Trophoblast cell (in vitro differentiated cells and primary cell): ENCODE measurements around the gene TNFSF15.

ENCODE experiments used
- DNase-seq, 2 donors: peaks; one replicate each; pipeline ENCODE4 v3.0.0-alpha.2; 2016
- H2AFZ ChIP-seq: 2 replicates; pipeline ENCODE4 v1.6.1; 2013; ENCODE audit warnings: low read length, moderate library complexity, mild to moderate bottlenecking; ENCODE audit not compliant: insufficient read depth, poor library complexity
- H2AK5ac ChIP-seq: 2 replicates; pipeline ENCODE4 v1.6.1; 2013; ENCODE audit warnings: mild to moderate bottlenecking, low read length
- H2BK120ac ChIP-seq: 2 replicates; pipeline ENCODE4 v1.6.1; 2013; ENCODE audit warnings: low read length, mild to moderate bottlenecking, moderate library complexity; ENCODE audit not compliant: insufficient read depth, poor library complexity
- H2BK12ac ChIP-seq: 2 replicates; pipeline ENCODE4 v1.6.1; 2013; ENCODE audit warnings: mild to moderate bottlenecking, low read length, moderate library complexity
- H2BK5ac ChIP-seq: 2 replicates; pipeline ENCODE4 v1.6.1; 2013; ENCODE audit warnings: low read length, low read depth, moderate library complexity, mild to moderate bottlenecking; ENCODE audit not compliant: poor library complexity
- H3K14ac ChIP-seq: 2 replicates; pipeline ENCODE4 v1.6.1; 2013; ENCODE audit warnings: mild to moderate bottlenecking, low read length
- H3K18ac ChIP-seq: 2 replicates; pipeline ENCODE4 v1.6.1; 2013; ENCODE audit warnings: mild to moderate bottlenecking, low read length
- H3K23ac ChIP-seq: 2 replicates; pipeline ENCODE4 v1.6.1; 2013; ENCODE audit warnings: low read length
- H3K27ac ChIP-seq: 2 replicates; pipeline ENCODE4 v1.5.1; 2013; ENCODE audit warnings: low read depth, mild to moderate bottlenecking, inconsistent platforms, low read length, moderate library complexity
- H3K27me3 ChIP-seq: 2 replicates; pipeline ENCODE4 v1.6.1; 2013; ENCODE audit warnings: inconsistent platforms, mild to moderate bottlenecking, low read length, moderate library complexity; ENCODE audit not compliant: insufficient read depth
- H3K36me3 ChIP-seq, 2 experiments: 1 replicate in 1 of 2; 2 replicates in 1 of 2; pipeline ENCODE4 v1.6.1; 2013; ENCODE audit warnings: low read length in 2 of 2, mild to moderate bottlenecking in 2 of 2, moderate library complexity in 1 of 2; ENCODE audit not compliant: insufficient read depth in 2 of 2, control insufficient read depth in 1 of 2
- H3K4ac ChIP-seq: 2 replicates; pipeline ENCODE4 v1.6.1; 2013; ENCODE audit warnings: low read depth, mild to moderate bottlenecking, low read length, moderate library complexity
- H3K4me1 ChIP-seq, 2 experiments: 1 replicate in 1 of 2; 2 replicates in 1 of 2; pipeline ENCODE4 v1.6.1; 2013; ENCODE audit warnings: low read length in 2 of 2, mild to moderate bottlenecking in 2 of 2, moderate library complexity in 1 of 2; ENCODE audit not compliant: insufficient read depth in 2 of 2, control insufficient read depth in 1 of 2
- H3K4me2 ChIP-seq: 2 replicates; pipeline ENCODE4 v1.6.1; 2013; ENCODE audit warnings: inconsistent platforms, mild to moderate bottlenecking, low read length, moderate library complexity
- H3K4me3 ChIP-seq: 2 replicates; pipeline ENCODE4 v1.5.1; 2013; ENCODE audit warnings: mild to moderate bottlenecking, low read depth, low read length, inconsistent platforms
- H3K79me1 ChIP-seq: one replicate; pipeline ENCODE4 v1.6.1; 2013; ENCODE audit warnings: low read length
- H3K79me2 ChIP-seq: 2 replicates; pipeline ENCODE4 v1.6.1; 2013; ENCODE audit warnings: low read length, mild to moderate bottlenecking; ENCODE audit not compliant: control insufficient read depth, insufficient read depth, poor library complexity
- H3K9ac ChIP-seq: 2 replicates; pipeline ENCODE4 v1.6.1; 2013; ENCODE audit warnings: mild to moderate bottlenecking, low read length
- H3K9me3 ChIP-seq: 2 replicates; pipeline ENCODE4 v1.6.1; 2013; ENCODE audit warnings: low read depth, mild to moderate bottlenecking, control low read depth, inconsistent platforms, low read length; ENCODE audit not compliant: insufficient read depth
- H4K12ac ChIP-seq: 2 replicates; pipeline ENCODE4 v1.6.1; 2013; ENCODE audit warnings: low read depth, mild to moderate bottlenecking, low read length, moderate library complexity
- H4K8ac ChIP-seq: 2 replicates; pipeline ENCODE4 v1.6.1; 2013; ENCODE audit warnings: low read depth, mild to moderate bottlenecking, low read length, moderate library complexity
- H4K91ac ChIP-seq: one replicate; pipeline ENCODE4 v1.6.1; 2013; ENCODE audit warnings: low read depth, mild to moderate bottlenecking, low read length, moderate library complexity
- WGBS: extraction: QIAGEN DNeasy Blood & Tissue Kit; methylation state at CpG from one replicate; pipeline ENCODE4 v1.1.7; 2013; ENCODE audit warnings: missing lambda C conversion rate; ENCODE audit not compliant: insufficient read length, insufficient coverage; ENCODE audit errors: extremely low coverage; 5-methylcytosine and 5-hydroxymethylcytosine counted together

Gene TNFSF15

DNA sequence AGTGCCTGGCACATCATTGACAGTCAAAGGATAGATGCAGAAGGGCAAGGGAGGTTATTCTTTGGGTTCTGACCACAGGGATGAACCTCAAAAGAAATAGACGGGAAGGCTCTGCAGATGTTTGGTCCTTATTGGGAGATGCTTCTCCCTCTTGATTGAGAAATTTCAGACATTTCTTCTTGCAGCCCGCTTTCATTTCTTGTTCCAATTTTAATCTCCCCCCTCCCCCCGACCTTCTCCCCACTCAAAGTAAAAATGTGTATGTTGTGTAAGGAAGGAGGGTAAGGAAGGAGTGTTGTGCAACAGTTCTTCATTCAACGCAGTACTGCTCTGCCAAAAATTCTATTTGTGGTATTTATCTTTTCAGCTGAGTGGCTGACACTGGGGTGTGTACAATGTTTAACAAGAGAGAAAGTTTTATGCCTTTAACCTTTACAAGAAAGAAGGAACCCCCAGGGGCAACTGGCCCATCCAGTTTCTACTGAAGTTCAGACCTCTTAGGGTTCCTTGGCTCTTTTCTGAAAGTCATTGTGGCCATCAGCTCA, 46.3 kb upstream of the TNFSF15 start:
- Histone ChIP-seq H3K4ac (no peak overlapping the region), H4K12ac (no peak overlapping the region), H4K91ac (no peak overlapping the region)

DNA sequence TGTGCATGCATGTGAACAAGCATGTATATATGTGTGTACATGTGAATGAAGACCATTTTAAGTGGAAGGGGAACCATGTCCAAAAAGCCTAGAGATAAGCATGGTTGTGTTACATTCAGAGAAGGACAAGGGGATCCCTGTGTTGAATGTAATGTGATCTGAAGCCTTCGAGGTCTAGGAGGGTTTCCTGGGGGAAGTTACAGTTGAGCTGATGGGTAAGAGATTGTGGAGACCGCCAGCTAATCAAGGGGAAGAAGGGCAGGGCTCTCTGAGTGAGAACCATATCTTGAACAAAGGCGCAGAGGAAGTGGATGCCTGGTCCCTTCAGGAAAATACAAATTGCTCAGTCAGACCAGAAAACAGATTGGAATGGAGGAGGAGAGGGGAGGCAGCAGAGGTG, 45.5 kb upstream of the TNFSF15 start:
- H4K91ac ChIP-seq: no peak overlapping the region
- H3K4me1 ChIP-seq: no peaks in the 10 kb centered on the region
- no peak overlapping the region for H3K23ac ChIP-seq
- H3K27me3 ChIP-seq: no peaks in the 10 kb centered on the region
- no peak overlapping the region for H2BK120ac ChIP-seq
- no peak overlapping the region for H2AFZ ChIP-seq
- no peak overlapping the region for H3K27ac ChIP-seq
- H3K9me3 ChIP-seq: no peaks in the 10 kb centered on the region
- no peak overlapping the region for H4K8ac ChIP-seq
- no peak overlapping the region for H3K14ac ChIP-seq
- H3K9ac ChIP-seq: no peak overlapping the region
- no peak overlapping the region for H3K18ac ChIP-seq
- H3K79me2 ChIP-seq: no peaks in the 10 kb centered on the region
- H3K79me1 ChIP-seq: no peaks in the 10 kb centered on the region
- H2BK12ac ChIP-seq: no peak overlapping the region
- no peak overlapping the region for H3K4ac ChIP-seq
- no peak overlapping the region for H2BK5ac ChIP-seq
- H2AK5ac ChIP-seq: no peak overlapping the region
- H4K12ac ChIP-seq: no peak overlapping the region
- no peak for DNase-seq
- no CpG with 5 or more reads among the region's 3 CpGs for WGBS
- no peaks in the 10 kb centered on the region for H3K36me3 ChIP-seq
- H3K4me3 ChIP-seq: no peak overlapping the region
- no peak overlapping the region for H3K4me2 ChIP-seq

More for the DNA sequence above, 46.3 kb upstream of the TNFSF15 start:
- Histone ChIP-seq H3K9me3 (no peaks in the 10 kb centered on the region), H3K27me3 (no peaks in the 10 kb centered on the region), H3K79me2 (no peaks in the 10 kb centered on the region), H2AFZ (no peak overlapping the region), H3K23ac (no peak overlapping the region), H3K18ac (no peak overlapping the region), H2AK5ac (no peak overlapping the region), H3K9ac (no peak overlapping the region), H4K8ac (no peak overlapping the region), H3K36me3 (no peaks in the 10 kb centered on the region), H2BK12ac (no peak overlapping the region), H2BK120ac (no peak overlapping the region), H2BK5ac (no peak overlapping the region), H3K4me2 (no peak overlapping the region), H3K79me1 (no peaks in the 10 kb centered on the region), H3K4me1 (no peaks in the 10 kb centered on the region), H3K4me3 (no peak overlapping the region), H3K27ac (no peak overlapping the region), H3K14ac (no peak overlapping the region)
- DNase-seq: no peak
- WGBS: no CpG with 5 or more reads among the region's 4 CpGs

DNA sequence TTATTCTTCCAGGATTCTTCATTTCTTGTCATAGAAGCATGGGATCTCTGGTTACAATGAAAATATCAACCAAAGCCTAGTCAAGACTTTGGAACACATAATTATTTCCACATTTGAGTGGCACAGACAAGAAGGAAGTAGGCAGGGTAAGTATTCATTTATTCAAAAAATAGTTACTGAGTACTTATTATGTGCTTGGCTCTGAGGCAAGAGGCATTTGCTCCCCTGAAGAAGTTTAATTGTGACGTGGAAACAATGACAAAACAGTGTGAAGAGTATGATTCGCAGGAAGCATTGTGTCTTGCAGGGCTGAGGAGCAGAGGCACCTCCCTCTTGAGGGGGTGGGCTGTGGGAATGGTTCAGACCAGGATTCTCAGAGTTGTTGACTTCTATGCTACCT, 45.0 kb upstream of the TNFSF15 start:
- no peak overlapping the region for H4K12ac ChIP-seq
- no peak overlapping the region for H2BK12ac ChIP-seq
- no peak overlapping the region for H2BK120ac ChIP-seq
- H3K79me2 ChIP-seq: no peaks in the 10 kb centered on the region
- H2BK5ac ChIP-seq: no peak overlapping the region
- no peak overlapping the region for H2AK5ac ChIP-seq
- H3K4me2 ChIP-seq: no peak overlapping the region
- no peak overlapping the region for H3K14ac ChIP-seq
- H3K79me1 ChIP-seq: no peaks in the 10 kb centered on the region
- no peak overlapping the region for H4K91ac ChIP-seq
- WGBS: no CpG with 5 or more reads among the region's 2 CpGs
- H3K9me3 ChIP-seq: no peaks in the 10 kb centered on the region
- no peak for DNase-seq
- H3K4me3 ChIP-seq: no peak overlapping the region
- H3K36me3 ChIP-seq: no peaks in the 10 kb centered on the region
- H3K9ac ChIP-seq: no peak overlapping the region
- no peak overlapping the region for H4K8ac ChIP-seq
- H2AFZ ChIP-seq: no peak overlapping the region
- H3K23ac ChIP-seq: no peak overlapping the region
- no peak overlapping the region for H3K4ac ChIP-seq
- no peak overlapping the region for H3K18ac ChIP-seq
- H3K4me1 ChIP-seq: no peaks in the 10 kb centered on the region
- no peak overlapping the region for H3K27ac ChIP-seq
- no peaks in the 10 kb centered on the region for H3K27me3 ChIP-seq

DNA sequence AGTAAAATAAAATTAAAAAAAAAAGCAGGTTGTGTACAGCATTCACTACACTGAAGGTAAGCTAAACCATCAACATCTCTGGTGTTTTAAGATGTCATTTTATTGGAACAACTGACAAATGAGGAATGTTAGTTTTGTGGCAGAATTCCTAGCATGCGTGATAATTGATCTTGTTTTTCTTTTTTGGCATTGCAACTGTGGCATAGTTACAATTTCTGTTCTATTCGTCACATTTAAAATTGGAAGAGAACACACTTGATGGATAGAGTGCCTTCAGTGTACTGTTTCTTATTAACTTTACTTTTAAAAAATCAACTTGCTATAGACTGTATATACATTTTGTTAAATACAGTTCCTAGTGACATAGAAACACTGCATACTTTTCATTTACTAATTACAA, 43.6 kb upstream of the TNFSF15 start:
- H4K91ac ChIP-seq: no peak overlapping the region
- H3K79me1 ChIP-seq: no peaks in the 10 kb centered on the region
- no peak overlapping the region for H3K4ac ChIP-seq
- no peak overlapping the region for H3K18ac ChIP-seq
- no peak overlapping the region for H2BK5ac ChIP-seq
- peak in 1 of 2 donors; percentile 29 for DNase-seq
- no peak overlapping the region for H3K9ac ChIP-seq
- H3K4me1 ChIP-seq: no peaks in the 10 kb centered on the region
- H3K36me3 ChIP-seq: no peaks in the 10 kb centered on the region
- H2AFZ ChIP-seq: no peak overlapping the region
- H3K4me3 ChIP-seq: no peak overlapping the region
- no peak overlapping the region for H3K27ac ChIP-seq
- no peak overlapping the region for H4K8ac ChIP-seq
- H3K4me2 ChIP-seq: no peak overlapping the region
- no peak overlapping the region for H4K12ac ChIP-seq
- no peaks in the 10 kb centered on the region for H3K9me3 ChIP-seq
- no peak overlapping the region for H3K14ac ChIP-seq
- no peaks in the 10 kb centered on the region for H3K27me3 ChIP-seq
- H2AK5ac ChIP-seq: no peak overlapping the region
- H3K23ac ChIP-seq: no peak overlapping the region
- no peaks in the 10 kb centered on the region for H3K79me2 ChIP-seq
- no CpG with 5 or more reads among the region's 2 CpGs for WGBS
- no peak overlapping the region for H2BK12ac ChIP-seq
- H2BK120ac ChIP-seq: no peak overlapping the region
